ENCODE measurements around the gene CHD6.

DNA sequence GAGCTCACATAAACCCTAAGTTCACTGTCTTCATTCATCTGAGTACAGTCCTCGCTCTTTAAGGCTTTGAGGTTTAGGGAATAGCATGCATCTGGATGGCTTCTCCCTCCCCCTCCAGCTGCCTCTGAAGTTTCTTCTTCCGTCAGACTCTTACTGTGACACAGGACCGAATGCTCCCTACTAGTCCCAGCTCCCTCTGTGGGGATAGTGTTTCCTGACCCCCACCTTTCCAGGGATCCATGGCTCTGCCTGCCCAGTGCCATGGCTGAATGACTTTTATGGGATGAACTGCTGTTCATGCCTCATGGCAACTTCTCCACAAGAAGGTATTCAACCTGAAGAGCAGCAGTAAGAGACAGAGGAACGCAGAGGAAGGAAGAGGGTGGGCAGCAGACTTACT is 171.7 kb downstream of the CHD6 start:
- TF ChIP-seq CTCF (IDR thresholded peaks at IDR 0.05) (no peak), POLR2A (IDR thresholded peaks at IDR 0.05) (no peak)

All from uterus (tissue), 2 donors.